HT-29 (cell line): ENCODE data around the gene PIGC. TPM values are rescaled to one million over a fixed set of nuclear protein-coding genes. Genes with fewer than 3 reads are reported as not detected.
A peak's percentile ranks its signal among the peaks of the same experiment; 100 is the strongest.
"Not testable (repeated sequence)": the region's sequence is repeated elsewhere in the genome, so short reads cannot be mapped to it uniquely, and the experiment has no call there.

Experiments
- DNase-seq: peaks from one replicate; pipeline ENCODE4 v3.0.0-alpha.2; 2015; ENCODE audit warnings: low spot score
- total RNA-seq: library from RNA; depleted of rRNA; stranded (reverse); fragments of >200 nt; shearing (Covaris generic); gene quantifications from 2 replicates; pipeline ENCODE4 v1.2.3, GENCODE V29; 2014

The PIGC gene
- total RNA-seq, 1 experiment from 2014 or later, result 21.3 TPM

DNA sequence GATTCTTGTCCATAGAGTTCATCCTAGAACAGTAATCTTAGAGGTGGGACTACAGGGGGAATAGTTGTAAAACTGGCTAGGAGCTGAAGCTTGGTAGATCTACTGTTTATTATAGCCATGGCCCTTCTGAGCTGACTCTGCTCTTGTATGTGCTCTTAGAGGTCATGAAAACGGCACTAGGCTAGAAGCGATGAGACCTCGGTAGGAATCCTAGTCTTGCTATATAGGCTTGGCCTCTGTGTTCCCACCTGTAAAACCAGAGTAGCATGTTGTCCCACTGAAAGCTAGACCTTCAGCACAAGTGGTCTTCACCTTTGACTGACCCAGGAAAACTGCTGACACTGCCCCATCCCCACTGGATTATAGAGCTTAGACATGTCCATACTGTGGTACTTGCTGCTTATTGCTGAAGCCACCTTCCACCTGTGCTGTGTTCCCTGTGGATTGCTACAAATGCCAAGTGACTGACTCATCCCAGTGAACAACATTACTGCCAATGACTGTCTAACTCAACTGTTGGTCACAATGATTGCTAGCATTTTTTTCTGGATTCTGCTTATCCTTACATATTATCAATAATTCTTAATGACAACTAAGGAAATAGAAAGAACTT, 23.0 kb upstream of the PIGC start:
- DNase-seq, result peak; percentile 74

DNA sequence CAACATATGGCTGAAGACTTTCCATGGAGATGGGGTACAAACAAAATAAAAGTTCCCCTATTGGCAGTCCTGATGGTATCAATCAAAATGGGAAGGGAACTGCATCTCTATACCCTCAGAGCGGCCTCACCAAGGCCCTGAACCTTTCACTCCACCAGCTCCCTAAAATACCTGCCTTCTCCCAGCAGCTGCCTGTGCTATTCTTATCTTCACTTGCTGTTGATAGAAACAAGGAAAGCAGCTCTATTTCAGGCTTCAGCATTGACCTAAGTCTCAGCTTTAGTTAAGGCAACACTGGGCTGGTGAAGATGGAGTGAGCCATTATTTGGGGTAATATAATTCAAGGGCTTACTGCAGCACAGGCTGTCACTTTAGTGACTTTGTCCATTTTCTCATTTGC, 21.7 kb upstream of the PIGC start:
- DNase-seq, result no peak

DNA sequence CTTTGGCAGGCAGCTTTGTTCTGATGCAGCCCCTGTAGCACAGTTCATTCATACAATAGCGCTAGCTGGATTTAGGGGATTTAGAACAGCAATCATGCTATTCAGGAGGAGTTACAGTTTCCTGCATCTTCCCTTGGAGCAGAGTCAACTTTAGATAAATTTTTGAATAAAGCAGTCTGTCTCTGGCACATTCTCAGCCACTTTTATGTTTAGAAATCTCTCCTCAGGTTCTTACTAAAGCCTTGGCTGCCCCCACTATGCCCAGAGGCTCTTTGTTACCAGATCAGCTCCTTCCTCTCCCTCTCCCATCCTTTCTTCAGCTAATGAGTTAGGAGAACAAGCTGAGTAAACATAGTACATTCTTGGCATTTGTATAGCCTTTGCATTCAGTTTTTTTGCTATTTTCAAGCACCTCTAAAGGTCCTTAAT, 17.0 kb upstream of the PIGC start:
- DNase-seq, result no peak

DNA sequence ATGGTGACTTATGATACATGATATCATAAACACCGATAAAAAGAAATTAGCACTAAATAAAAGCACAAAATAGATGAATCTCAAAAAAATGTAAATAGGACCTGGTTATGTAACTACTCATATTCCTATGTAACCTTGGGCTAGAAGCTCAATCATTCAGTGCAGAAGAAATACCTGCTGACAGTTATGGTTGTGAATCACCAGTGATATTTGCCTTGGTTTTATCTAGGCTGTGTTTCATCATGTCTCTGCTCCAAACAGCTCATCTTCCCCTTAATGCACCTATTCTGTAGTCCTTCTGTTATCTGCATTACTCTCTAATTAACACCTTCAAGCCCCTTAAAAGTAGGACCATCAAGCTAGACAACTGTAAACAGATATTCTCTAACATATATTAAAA, 16.3 kb upstream of the PIGC start:
- no peak for DNase-seq

DNA sequence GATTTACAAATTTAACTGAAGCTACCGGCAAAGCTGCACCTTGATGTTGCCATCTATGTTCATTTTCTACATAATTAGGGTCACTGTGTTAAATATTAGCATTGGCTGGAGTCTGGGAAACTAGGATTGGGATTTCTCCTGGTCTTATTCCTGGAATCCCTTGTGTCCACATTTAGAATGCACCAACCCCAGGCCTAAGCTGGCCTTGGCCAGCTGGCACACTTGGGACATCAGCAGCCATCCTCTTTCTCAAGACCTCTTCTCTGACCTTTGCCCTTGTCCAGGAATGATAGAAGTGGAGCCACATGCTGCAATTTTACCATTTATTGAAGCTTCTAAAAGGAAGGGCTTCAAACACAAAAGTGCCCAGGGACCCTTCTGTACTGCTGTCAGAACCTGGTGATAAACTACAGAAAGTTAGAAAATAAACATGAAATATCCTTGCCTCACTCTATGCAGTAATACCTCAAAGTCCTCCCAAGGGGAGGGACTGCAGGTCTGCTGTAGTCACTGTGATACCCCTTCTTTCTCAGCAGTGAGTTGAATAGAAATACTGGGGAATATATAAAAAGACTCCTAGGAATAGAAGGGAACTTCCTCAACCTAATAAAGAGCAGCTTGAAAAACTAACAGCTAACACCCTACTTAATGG, 13.7 kb upstream of the PIGC start:
- no peak for DNase-seq

DNA sequence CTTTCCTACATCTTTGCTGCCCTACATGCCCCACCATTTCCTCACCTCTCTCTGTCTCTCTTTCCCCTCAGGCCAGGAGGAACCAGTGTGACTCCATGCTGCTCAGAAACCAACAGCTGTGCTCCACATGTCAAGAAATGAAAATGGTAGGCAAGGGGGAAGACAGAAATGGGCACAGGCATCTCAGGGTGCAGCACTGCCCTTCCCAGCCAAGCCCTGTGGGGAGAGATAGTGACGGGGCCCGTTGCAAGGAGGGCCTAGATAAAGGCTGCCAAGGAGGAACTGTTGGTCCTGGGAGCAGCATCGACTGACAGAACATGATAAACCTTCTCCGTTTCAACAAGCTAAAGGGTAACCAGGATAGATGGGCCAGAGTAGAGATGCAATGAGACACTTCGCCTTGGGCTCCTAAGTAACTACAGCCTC, 12.5 kb upstream of the PIGC start:
- DNase-seq, result no peak

DNA sequence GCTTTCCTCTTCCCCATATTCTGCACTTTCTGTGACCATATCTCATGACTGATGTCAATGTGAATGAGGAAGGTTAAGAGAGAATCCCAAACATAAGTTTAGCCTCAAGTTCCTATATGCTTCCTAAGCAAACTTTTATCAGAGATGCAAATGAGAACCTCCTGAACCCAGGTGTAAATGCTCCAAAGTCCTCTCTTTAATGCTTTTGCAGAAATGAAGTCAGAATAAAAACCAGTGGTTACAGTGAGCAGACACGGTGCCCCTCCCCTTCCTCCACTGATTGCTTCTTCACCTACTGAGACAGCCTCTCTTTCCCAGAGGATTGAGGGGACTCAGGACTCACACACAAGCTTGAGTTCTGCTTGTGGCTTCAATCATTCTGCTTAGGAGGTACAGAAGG, 11.6 kb upstream of the PIGC start:
- no peak for DNase-seq

DNA sequence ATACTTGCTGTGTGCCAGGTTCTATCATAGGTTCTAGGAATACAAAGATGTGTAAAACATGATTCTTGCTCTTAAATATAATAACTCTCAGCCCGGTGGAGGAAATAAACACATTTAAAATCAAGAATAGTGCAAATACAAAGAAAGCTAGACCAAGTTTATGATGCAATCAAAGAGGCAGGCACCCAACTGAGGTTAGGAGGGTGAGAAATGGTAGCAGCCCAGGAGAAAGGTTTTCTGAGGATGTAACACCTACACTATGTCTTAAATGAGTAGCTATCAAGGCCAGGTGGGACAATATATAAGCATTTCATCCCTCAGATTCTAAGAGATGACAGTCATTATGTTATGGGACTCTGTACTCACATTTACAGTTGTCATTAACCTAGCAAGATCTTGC, 9.7 kb upstream of the PIGC start:
- DNase-seq, result no peak

DNA sequence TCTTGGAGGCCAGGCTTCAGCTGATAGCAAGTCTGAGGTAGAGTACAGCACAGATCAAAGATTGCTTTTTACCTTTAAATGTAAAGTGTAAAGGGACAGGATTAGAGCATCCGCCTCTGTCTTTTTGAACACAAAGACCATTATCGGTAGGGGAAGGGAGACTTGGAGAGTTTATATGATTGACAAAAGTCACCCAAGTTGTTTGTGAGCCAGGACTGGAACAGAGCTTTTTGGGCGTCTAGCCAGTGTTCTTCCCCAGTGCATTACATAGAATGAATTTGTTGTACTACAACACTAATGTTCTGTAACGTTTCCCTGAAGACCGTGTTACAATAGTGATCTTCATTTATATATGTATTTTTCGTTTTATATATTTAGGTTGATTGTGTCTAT, 9.3 kb upstream of the PIGC start:
- no peak for DNase-seq

DNA sequence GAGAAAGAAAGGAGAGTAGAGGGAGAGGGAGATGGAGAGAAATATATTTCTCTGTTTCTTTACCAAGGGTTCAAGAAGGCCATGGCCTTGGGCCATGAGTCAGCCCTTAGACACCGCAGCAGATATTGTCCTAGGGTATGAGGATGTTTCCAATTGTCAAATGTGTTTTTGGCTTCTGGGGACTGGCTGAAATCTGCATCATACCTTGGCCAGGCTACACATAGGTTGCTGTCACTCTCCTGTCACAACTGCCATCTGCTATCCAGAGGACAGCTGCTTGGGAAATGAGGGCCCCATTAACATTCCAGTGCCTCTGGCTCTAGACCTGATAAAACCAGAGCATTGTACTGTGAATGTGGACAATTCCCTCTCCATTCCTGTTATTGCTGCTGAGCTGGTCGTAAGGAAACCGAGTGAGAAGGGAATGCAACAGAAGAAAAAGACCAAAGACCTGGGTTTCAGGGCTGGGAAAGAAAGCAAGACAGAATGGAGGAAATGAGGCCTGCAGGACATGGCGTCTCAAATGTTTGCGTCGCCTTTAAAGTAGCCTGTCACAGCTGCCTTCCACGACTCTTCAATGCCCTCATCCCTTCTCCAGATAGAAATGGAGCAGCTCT, 8.8 kb upstream of the PIGC start:
- DNase-seq, result no peak

DNA sequence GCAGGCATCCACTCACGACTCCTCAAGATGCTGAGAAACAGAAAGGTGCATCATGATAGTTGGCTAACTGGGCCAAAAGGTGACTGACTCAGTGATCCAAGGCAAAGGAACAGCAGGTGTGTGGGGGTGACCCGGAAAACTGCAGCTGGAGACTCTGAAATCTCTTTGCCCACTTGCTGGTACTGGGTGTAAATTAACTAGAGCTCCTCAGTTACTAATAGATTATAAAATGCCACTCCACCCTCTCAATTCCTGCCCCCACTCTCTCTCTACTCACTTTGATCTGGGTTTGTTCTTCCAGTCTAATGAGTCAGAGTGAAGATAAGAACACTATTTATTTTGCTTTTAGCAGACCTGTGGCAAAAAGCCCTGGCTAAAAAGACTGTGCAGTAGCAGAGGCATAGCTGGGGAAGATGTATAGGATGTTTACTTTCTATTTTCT, 7.2 kb upstream of the PIGC start:
- DNase-seq, result peak; percentile 90

DNA sequence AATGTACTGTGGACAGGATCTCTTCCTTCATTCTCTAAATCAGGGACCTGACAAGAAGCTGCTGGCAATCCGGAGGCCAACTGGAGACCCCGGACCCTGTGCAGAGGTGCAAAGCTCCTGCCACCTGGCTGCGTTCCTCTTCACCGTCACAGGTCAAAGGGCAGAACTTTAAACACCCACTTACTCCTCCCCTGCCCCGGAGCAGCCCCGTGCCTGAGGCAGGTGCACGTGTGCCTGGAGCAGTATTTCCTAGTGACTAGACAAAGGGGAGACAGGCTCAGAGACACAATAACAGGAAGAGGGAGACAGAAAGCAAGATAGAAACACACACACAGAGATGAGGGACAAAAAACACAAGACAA, 6.6 kb upstream of the PIGC start:
- no peak for DNase-seq

DNA sequence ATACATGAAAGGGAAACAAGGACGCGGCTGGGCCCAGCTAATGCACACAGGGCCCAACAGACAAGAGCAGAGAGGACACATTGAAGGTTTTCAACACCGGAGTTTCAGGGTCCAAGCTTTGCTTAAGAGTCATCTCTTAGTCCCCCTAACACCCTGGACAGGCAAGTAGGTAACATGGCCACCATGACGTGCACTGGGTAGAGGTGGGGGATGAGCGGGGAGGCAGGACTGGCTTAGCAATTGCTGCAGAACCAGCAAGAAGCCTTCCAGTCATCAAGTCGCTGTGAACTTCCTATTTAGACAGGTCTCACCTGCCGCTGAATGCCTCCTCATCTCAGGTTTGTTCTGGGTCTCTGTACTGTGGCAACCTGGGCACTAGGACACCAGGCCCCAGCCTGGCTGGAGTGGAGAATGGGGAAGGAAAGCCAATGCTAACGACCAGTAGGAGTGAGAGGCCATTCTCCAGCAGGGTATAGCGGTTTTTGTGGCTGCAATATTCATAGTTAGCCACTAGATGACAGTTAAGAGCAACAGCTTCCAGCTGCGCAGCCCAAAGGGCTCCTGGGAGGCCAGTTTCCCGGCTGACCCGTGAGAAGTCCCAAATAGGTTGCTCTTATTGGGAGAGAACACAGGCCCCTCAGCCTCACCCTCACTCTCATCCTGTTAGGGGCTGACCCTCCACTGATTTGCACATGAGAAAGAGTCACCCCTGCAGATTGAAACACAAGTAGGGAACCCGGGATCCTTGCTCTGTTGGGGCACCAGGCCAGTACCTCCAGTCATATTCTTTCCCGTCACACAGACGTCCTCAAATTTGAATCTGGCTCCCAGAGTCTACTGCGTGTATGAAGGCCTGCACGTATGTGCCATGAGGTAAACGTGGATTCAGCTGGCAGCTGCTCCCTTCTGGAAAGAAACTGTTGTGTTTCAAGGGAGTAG, 6.0 kb upstream of the PIGC start:
- peak; percentile 92 for DNase-seq

DNA sequence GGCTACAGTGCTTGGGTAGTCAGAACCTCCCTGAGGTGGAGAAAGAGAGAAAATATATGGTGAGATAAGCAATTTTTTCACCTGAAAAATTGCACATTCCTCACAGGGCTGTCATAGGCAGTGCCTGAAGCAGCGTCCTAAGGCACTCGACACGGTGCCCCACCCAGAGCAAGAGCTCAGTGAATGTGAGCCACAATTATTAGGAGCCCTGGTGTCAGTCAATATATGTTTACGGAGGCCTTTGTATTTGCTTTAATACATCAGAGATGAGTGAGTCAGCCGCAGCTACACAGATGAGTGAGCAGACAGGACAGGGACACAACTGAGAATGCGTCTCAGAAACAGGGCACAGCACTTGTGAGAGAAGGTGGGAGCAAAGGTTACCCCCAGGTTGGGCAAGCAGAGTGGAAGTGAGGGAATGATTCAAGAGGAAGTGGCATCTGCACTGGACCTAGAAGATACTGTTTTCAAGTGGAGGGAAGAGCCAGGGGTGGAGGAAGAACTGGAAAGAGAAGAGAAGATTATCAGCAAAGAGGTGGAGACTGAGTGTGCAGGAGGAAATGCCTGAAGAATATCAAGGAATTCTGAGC, 5.2 kb upstream of the PIGC start:
- peak; percentile 88 for DNase-seq

DNA sequence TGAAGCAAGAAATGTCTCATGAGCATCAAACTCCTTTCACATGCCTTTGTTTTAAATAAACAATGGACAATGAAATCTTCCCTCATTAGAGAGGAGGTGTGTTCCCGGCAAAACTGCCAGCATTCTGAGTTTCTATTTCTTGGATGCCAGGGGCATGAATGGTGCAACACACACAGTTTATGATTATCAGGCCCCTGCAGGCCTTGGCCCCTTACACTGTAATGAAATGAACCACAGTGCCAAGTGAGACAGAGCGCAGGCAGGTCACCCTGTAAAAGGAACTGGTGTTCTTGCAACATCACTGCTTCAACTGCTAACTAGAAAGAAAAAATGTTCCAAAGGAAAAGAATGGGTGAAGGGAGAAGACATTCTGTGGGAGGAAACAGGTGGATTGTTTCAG, 3.8 kb upstream of the PIGC start:
- no peak for DNase-seq

DNA sequence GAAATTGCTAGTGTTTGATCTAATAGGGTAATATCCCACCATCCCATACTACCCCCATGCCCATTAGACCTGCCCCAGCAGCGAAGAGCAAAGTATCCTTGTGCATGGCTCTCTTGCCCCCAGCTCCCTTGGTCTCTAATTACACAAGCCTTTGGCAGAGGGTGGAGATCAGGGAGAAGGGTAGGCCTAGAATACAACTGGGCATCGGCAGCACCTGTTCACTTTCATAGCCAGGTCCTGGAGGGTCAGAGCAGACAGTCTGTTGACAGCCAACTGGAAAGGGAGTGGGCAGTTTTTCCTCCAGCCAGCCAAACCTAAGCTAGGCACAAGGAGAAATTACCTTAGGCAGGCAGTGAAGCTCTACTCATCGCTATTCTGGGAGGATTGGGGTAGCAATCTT, 2.7 kb upstream of the PIGC start:
- no peak for DNase-seq

DNA sequence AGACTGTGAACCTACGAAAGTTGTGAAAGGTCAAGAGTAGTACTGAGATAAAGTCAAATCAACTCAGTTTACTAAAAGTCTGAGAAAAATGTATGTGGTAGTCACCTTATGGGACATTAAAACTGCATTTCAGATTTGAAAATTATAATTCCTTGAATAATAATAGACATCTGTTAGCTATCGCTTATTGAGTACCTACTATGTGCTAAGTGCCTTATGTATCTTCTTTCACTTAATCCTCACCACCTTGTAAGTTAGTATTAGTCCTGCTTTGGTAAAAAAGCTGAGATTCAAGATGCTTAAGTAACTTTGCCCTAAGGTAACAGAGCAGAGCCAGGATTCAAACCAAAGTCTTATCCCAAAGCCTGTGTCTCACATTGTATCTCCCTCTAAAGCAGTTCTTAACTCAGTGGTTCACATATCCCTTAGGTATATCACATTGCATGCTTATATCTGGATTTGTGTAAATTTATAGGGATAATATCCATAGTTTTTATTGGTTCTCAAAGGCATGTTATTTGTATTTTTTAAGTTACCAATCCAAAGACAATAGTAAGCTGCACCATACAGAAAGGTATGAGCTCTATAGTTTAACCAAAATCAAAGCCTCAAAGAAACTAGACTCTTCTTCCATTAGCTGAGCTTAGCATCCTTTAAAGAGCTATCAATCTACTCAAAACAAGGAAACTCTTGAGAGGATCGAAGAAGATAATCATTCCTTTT, 865 bp downstream of the PIGC start:
- no peak for DNase-seq

DNA sequence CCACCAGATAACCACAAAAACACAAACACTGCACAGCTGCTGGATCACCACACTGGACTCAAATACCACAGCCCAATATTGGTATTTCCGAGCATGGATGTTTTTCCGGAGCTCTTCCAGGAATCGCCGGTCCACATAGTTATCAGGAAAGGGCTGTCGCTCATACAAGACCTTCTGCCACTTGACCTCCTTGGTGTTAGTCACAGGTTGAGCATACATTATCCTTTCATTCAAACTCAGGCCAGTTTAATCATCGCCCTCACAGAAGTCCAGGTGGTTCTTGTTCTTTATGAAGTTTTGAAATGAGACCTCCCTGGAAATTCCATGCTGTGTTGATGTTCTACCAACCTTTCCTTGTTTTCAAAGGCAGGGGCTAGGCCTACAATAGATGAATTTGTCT, 1.5 kb downstream of the PIGC start:
- DNase-seq, result no peak

DNA sequence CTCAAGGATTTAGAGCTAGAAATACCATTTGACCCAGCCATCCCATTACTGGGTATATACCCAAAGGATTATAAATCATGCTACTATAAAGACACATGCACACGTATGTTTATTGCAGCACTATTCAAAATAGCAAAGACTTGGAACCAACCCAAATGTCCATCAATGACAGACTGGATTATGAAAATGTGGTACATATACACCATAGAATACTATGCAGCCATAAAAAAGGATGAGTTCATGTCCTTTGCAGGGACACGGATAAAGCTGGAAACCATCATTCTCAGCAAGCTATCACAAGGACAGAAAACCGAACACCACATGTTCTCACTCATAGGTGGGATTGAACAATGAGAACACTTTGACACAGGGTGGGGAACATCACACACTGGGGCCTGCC, 6.7 kb downstream of the PIGC start:
- DNase-seq, result not testable (repeated sequence)

DNA sequence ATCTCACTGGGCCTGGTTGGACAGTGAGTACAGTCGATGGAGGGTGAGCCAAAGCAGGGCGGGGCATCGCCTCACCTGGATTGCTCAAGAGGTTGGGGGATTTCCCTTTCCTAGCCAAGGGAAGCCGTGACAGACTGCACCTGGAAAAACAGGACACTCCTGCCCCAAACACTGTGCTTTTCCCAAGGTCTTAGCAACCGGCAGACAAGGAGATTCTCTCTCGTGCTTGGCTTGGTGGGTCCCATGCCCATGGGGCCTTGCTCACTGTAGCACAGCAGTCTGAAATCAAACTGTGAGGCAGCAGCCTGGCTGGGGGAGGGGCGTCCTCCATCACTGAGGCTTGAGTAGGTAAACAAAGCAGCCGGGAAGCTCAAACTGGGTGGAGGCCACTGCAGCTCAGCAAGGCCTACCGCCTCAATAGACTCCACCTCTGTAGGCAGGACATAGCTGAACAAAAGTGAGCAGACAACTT, 12.1 kb downstream of the PIGC start:
- peak; percentile 81 for DNase-seq

DNA sequence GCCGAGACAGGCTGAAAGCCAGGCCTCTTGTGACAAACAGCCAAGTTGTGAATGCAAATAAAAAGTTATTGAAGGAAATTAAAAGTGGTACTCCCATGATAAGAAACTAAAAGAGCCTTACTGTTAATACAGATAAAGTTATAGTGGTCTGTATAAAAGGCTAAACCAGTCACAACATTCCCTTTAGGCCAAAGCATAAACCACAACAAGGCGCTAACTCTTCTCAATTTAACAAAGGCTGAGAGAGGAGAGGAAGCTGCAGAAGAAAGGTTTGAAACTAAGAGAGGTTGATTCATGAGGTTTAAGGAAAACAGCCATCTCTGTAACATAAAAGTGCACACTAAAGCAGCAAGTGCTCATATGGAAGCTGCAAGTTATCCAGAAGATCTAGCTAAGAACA, 12.7 kb downstream of the PIGC start:
- DNase-seq, result no peak
